Neural cell (in vitro differentiated cells): ENCODE data around the gene MINDY3. TPM values are rescaled to one million over a fixed set of nuclear protein-coding genes. Genes with fewer than 3 reads are reported as not detected.

ENCODE experiments used
- H2AFZ ChIP-seq: fragments of 200-600, 300-800 bp; sonication (generic), shearing (Covaris generic); 2 replicates; pipeline ENCODE4 v1.6.0; 2014; ENCODE audit warnings: low read depth, mild to moderate bottlenecking, antibody characterized with exemption, low read length, moderate library complexity
- H3F3A ChIP-seq: fragments of 200-600 bp; shearing (Covaris generic); 2 replicates; pipeline ENCODE4 v1.6.1; 2016; ENCODE audit warnings: mild to moderate bottlenecking, moderate library complexity, mixed read lengths, antibody characterized with exemption, low read length; ENCODE audit not compliant: insufficient read depth, poor library complexity, severe bottlenecking
- H3K27ac ChIP-seq: fragments of 200-600, 300-800 bp; sonication (generic), shearing (Covaris generic); 2 replicates; pipeline ENCODE4 v1.5.1; 2014; ENCODE audit warnings: mild to moderate bottlenecking, low read length, moderate library complexity
- H3K27me3 ChIP-seq: fragments of 300-800, 200-600 bp; sonication (generic), shearing (Covaris generic); 2 replicates; pipeline ENCODE4 v1.6.0; 2014; ENCODE audit warnings: mild to moderate bottlenecking, low read depth, low read length, moderate library complexity; ENCODE audit not compliant: insufficient read depth
- H3K36me3 ChIP-seq: fragments of 300-800, 200-600 bp; sonication (generic), shearing (Covaris generic); 2 replicates; pipeline ENCODE4 v1.5.1; 2014; ENCODE audit warnings: mild to moderate bottlenecking, antibody characterized with exemption, low read length, moderate library complexity; ENCODE audit not compliant: insufficient read depth
- H3K4me2 ChIP-seq: fragments of 300-800, 200-600 bp; sonication (generic), shearing (Covaris generic); 2 replicates; pipeline ENCODE4 v1.6.0; 2014; ENCODE audit warnings: mild to moderate bottlenecking, low read length
- H3K4me3 ChIP-seq: fragments of 300-800, 200-600 bp; sonication (generic), shearing (Covaris generic); 2 replicates; pipeline ENCODE4 v1.5.1; 2014; ENCODE audit warnings: mild to moderate bottlenecking, low read length, moderate library complexity
- H3K79me2 ChIP-seq: fragments of 200-600 bp; shearing (Covaris generic); replicated peaks from 2 replicates; pipeline ENCODE4 v1.6.0; 2014; ENCODE audit warnings: mild to moderate bottlenecking, low read length, moderate library complexity; ENCODE audit not compliant: insufficient read depth
- H3K9ac ChIP-seq: fragments of 300-800, 200-600 bp; sonication (generic), shearing (Covaris generic); 2 replicates; pipeline ENCODE4 v1.6.1; 2016; ENCODE audit warnings: mild to moderate bottlenecking, low read length, mixed read lengths
- H3K9me2 ChIP-seq: fragments of 200-600 bp; shearing (Covaris generic); 2 replicates; pipeline ENCODE4 v1.6.1; 2016; ENCODE audit warnings: mild to moderate bottlenecking, low read length, mixed read lengths; ENCODE audit not compliant: insufficient read depth
- H3K9me3 ChIP-seq: fragments of 200-600, 300-800 bp; sonication (generic), shearing (Covaris generic); 2 replicates; pipeline ENCODE4 v1.6.1; 2016; ENCODE audit warnings: mild to moderate bottlenecking, mixed run types, low read length, moderate library complexity, mixed read lengths
- H4K20me1 ChIP-seq: fragments of 200-600 bp; shearing (Covaris generic); 2 replicates; pipeline ENCODE4 v1.6.1; 2016; ENCODE audit warnings: mild to moderate bottlenecking, mixed run types; ENCODE audit not compliant: insufficient read depth
- CTCF ChIP-seq: fragments of 450-650 bp; IDR thresholded peaks from 2 replicates; pipeline ENCODE4 v1.5.1; 2014; ENCODE audit warnings: antibody characterized with exemption, mild to moderate bottlenecking, moderate library complexity; ENCODE audit not compliant: poor library complexity, severe bottlenecking
- EP300 ChIP-seq: fragments of 450-650 bp; conservative IDR thresholded peaks from 2 replicates; pipeline ENCODE4 v1.6.1; 2014; ENCODE audit warnings: antibody characterized with exemption, mild to moderate bottlenecking, moderate library complexity; ENCODE audit not compliant: poor library complexity, severe bottlenecking
- EZH2 ChIP-seq: fragments of 200-600, 300-800 bp; shearing (Covaris generic), sonication (generic); IDR thresholded peaks from 2 replicates; pipeline ENCODE4 v1.6.1; 2014; ENCODE audit warnings: antibody characterized with exemption, low read length, borderline replicate concordance, mild to moderate bottlenecking; ENCODE audit not compliant: insufficient read depth, poor library complexity, severe bottlenecking
- MXI1 ChIP-seq: fragments of 450-650 bp; conservative IDR thresholded peaks from 2 replicates; pipeline ENCODE4 v1.6.1; 2014; ENCODE audit warnings: antibody characterized with exemption, mild to moderate bottlenecking; ENCODE audit not compliant: poor library complexity, severe bottlenecking
- POLR2AphosphoS5 ChIP-seq: IDR thresholded peaks from 2 replicates; pipeline ENCODE4 v1.6.1; 2012
- RAD21 ChIP-seq: fragments of 450-650 bp; conservative IDR thresholded peaks from 2 replicates; pipeline ENCODE4 v1.6.1; 2014; ENCODE audit warnings: antibody characterized with exemption, mild to moderate bottlenecking, moderate library complexity
- REST ChIP-seq: IDR thresholded peaks from 2 replicates; pipeline ENCODE4 v1.6.1; 2012; ENCODE audit warnings: borderline replicate concordance
- SMC3 ChIP-seq: fragments of 450-650 bp; conservative IDR thresholded peaks from 2 replicates; pipeline ENCODE4 v1.6.1; 2014; ENCODE audit warnings: antibody characterized with exemption, mild to moderate bottlenecking, moderate library complexity; ENCODE audit not compliant: poor library complexity
- TAF1 ChIP-seq: IDR thresholded peaks from 2 replicates; pipeline ENCODE4 v1.6.1; 2012; ENCODE audit warnings: low read depth
- polyA plus RNA-seq: library from polyadenylated mRNA; depleted of rRNA; stranded (reverse); fragments of >200 nt; gene quantifications from 2 replicates; pipeline ENCODE4 v1.2.3, GENCODE V29; 2014

The MINDY3 gene
- polyA plus RNA-seq, 1 donor from 2014 or later = 56.5 TPM

GRCh38 chr10:15814565-15814964 lies 45.7 kb downstream of the MINDY3 start:
- H3K4me2 ChIP-seq = no peak overlapping the region
- H3K4me3 ChIP-seq = no peak overlapping the region
- no peaks in the 10 kb centered on the region for H3K27me3 ChIP-seq
- no peaks in the 10 kb centered on the region for H3K79me2 ChIP-seq
- no peaks in the 10 kb centered on the region for H3F3A ChIP-seq
- peaks cover 4% of the 10 kb centered on the region for H3K36me3 ChIP-seq
- no peak overlapping the region for H2AFZ ChIP-seq
- TF ChIP-seq EZH2 (no peak), CTCF (no peak), TAF1 (no peak), RAD21 (no peak), MXI1 (no peak), POLR2AphosphoS5 (no peak), SMC3 (no peak), REST (no peak), EP300 (no peak)
- H3K9me2 ChIP-seq = no peaks in the 10 kb centered on the region
- no peaks in the 10 kb centered on the region for H4K20me1 ChIP-seq
- no peak overlapping the region for H3K9ac ChIP-seq
- no peaks in the 10 kb centered on the region for H3K9me3 ChIP-seq
- no peak overlapping the region for H3K27ac ChIP-seq

DNA sequence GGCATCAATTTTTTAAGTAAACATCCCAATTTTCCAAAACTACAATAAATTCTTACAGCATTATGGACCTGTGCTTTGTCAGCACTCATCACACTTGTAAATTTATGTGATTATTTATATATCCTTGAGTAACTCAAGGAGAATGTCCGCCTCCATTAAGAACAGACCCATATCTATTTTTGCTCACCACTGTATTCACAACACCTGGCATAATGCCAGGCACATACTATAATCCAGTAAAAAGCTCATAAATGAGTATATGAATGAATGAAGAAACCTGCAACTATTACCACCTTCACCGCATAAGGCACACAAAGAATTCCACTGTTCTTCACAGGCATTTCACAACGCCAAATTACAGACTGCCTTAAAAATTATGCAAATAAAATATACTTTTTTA lies 46.9 kb downstream of the MINDY3 start:
- Histone ChIP-seq H3K79me2 (no peaks in the 10 kb centered on the region), H3K36me3 (no peaks in the 10 kb centered on the region), H3K4me2 (no peak overlapping the region), H2AFZ (no peak overlapping the region), H4K20me1 (no peaks in the 10 kb centered on the region), H3K9me3 (no peaks in the 10 kb centered on the region), H3K9ac (no peak overlapping the region), H3K27me3 (no peaks in the 10 kb centered on the region), H3K27ac (no peak overlapping the region), H3K4me3 (no peak overlapping the region), H3F3A (no peaks in the 10 kb centered on the region), H3K9me2 (no peaks in the 10 kb centered on the region)
- TF ChIP-seq POLR2AphosphoS5 = no peak
- TF ChIP-seq REST = no peak
- TF ChIP-seq MXI1 = no peak
- TF ChIP-seq SMC3 = no peak
